SHP77 treated with DMSO at 0.1 percent for 48 hours (cell line): Measurements from ENCODE around the gene MCC.

Experiments
- DNase-seq: peaks from one replicate; lab custom pipeline; 2025; lab: John Stamatoyannopoulos, UW

The MCC gene

DNA sequence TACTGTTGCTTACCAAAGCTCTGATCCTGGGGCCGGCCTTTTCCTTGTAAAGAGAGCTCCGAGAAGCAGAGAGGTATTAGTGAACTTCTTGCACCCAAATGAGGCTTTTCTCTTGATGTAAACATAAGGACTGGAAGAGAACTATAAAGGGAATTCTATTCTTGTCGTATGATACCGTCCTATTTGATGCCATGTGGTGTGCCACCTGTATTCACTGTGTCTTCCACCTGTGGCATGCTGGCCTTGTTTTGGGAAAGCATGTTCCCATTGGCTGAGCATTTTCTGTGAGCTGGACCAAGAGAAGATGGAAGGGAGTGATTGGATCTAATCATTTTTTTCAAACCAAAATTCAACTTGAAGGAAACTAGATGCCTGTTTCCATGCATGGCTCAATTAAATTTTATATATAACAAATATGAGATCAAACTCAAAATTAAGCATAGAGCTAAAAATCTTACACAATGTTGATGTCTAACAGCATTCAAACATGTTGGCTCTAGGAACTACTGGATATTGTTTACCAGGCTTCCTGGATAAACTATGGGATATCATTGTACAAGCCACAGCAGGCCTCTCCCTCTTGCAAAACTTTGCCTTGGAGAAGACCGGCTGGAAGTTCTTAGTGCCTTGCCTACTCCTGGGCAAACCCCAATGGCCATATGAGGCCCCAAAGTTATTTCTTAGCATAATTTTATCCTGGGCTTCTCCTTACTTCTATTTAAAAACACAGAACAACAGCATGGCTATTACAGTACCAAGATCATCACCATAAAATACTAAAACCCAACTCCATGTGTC, 168.8 kb downstream of the MCC start:
- no peak for DNase-seq

DNA sequence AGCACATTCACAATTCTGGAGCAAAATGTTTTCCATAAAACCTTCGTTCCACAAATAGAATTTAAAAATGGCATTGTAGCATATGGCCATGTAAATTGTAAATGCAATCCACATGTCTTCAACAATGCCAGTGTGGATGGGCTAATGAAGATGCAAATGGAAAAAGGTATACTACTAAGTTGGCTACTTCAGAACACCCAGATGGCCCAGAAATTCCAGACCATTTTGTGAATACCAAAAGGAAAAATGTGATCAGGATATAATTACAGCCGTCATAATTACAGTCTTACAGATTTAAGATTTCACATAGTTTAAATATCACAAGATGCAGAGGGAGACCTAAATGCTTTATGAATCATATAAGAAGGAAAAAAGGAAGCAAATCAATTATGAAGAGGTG, 170.6 kb downstream of the MCC start:
- no peak for DNase-seq

DNA sequence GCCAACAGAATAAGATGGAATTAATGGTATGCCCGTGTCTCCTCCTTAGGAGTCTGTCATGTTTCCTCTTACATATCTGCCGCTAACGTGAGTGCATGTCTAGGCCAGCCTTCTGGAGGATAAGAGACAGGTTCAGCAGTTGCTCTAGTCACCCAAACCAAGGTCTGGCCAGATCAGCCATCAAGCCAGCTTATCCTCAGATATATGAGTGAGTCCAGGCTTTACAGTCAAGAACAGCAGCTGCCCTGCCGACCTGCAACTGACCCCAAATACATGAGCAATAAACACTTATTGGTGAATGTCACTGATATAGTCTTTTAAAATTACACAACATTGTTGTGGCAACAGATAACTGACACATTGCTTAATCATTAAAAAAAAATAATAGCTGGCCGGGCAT, 177.0 kb downstream of the MCC start:
- DNase-seq: no peak

DNA sequence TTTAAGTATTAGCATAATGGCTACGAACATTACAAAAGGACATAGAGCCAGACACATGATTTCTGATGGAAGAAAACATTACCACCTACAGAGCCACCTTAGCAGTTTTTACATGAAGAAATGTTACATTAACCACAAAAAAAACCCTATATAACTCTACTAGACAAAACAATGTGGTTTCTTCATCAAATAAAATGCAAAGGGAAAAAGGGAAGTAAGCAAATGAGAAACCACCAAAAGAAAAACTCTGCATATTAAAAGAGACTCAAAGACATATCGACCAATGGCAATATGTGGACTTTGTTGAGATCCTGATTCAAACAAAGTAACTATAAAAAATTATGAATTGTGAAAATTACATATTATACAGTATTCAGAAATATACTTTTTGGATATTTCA, 186.1 kb downstream of the MCC start:
- DNase-seq: no peak

DNA sequence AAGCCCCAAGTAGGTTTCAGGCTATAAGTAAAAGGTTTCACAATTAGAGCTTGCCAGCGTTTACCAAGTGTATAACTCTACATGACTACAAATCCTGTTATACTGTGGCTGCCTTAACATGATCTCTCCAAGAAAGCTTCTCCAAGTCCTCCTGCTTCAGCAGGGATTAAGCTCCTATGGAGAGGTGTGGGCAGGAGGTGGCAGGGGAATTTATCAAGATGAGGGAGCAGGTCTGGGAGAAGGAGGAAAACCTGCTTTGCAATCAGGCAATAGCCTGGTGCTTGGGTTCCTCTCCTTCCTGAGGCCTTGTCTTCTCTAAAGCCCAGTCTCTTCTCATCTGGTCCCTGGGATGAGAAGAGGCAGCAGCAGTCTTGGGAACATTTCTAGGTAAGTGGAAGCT, 188.7 kb downstream of the MCC start:
- DNase-seq: no peak

DNA sequence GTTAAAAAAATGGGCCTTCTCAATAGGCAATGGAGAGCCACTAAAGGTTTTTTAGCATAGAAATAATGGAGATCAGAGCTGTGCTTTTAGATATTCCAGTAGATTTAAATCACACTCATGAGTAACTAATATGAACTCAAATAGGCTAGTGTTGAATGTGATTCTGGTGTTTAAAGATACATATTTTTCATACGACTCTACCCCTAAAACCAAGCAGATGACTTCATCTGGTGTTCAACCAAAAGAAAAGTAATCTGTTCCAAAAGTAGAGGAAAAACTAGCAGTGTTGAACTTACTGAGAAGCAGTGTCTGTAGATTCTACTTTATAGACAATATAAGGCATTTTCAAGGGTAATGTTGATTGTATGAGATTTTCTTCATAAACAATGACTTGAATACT, 191.6 kb downstream of the MCC start:
- no peak for DNase-seq

DNA sequence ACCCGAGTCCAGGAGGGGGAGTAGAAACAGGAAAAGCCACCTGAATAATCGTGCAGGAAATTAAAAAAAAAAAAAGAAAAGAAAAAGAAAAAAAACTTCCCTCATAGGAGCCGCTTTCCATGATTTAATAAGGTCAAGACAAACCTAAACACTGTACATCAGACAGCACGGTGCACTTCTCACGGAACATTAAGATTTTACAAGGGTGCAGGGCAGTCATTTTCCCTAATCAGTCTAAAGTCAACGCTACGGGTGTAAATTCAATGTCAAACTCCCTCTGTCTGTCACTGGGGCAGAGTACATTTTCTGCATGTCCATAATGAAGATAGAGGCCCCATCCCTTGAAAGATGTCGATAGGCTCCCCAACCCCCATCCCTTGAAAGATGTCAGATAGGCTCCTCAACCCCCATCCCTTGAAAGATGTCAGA, 193.1 kb downstream of the MCC start:
- DNase-seq: no peak

DNA sequence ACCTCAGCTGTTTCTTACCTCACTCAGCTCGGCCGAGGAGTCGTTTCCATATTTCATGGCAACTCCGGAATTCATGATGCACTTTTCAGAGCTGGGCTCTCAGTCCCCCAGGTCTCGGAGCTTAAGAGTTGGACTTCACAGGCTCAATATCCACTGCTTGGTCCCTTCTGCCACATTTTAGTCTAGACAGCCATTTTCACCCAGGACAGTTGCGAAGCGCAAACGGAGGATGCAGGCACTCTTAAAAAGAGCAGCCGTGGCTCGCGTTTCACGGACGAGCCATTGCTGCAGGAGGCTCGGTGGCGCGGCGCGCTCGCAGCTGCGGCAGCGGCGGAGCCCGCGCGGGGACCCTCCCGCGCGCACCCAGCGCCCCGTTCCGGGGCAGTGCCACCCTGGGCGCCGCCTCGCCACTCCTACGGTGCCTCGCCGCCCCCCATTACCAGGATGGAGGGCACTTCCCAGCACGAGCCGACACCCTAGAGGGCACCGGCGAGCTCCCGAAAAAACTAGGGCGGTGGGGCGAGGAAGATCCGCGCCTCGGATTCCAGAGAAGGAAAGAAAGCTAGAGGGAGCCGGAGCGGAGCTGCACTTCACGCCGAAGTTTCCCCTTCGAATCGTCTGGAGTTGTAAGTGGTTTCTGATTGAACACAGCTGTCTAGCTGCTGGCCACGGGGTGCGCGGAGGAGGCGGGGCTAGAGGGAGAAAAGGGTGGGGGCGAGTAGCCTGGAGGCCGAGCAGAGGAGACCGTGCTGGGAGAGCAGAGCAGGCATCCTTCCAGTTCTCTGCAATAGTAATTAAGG, 193.7 kb downstream of the MCC start:
- DNase-seq: no peak

DNA sequence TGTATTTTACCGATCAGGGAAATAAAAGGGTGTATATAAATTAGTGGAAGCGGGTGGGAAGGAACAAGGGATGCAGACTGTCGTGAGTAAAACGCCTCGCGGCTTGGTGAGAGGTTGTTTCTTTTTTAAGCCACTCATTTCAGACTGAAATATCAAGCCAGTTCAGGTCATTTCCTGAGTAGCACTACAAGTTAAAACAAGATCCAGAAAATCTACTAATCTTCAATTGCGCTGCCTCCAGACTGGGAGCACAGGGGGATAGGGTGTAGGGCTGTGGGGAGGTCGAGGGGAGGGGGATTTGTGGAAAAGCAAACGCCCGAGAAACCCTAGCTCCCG, 194.3 kb downstream of the MCC start:
- no peak for DNase-seq

DNA sequence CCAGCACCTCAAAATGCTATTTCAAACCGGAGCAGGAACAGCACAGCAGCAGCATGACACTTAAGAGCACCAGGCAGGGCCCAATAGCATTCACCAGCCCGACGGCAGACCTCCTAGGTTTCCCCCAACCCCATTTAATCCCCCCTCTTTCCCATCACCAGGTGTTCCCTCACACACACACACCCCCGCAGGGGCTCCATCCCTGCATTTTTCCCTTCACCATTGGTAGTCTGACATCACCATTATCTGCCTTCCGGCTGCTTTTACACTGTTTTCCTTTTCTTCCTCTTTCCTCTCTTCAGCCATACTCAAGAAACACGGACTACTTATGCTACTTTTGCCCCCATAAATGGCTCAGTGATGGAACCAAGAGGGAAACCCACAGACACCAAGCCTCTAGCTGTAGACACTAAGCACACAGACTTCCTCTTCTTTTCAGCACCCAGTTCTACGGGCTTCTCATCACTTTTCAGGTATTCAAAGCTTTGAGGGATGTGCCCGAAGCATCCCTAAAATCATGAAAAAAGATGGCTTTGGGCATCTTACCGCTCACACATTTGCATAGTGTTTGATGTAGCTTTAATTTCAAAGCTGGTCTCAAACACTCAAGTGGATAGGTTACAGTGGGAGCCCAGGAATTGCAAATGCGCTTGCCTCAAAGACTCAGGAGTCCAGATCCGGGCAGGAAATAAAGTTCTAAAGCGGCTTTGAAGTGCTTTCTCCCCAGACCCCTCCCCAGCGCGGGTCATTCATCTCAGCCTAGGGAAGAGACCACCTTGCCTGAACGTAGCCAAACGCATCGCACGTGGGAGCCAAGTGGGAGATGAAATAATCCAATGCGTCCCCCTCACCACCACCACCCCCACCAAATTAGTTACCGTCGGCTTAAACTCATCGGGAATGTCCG, 194.9 kb downstream of the MCC start:
- DNase-seq: no peak

DNA sequence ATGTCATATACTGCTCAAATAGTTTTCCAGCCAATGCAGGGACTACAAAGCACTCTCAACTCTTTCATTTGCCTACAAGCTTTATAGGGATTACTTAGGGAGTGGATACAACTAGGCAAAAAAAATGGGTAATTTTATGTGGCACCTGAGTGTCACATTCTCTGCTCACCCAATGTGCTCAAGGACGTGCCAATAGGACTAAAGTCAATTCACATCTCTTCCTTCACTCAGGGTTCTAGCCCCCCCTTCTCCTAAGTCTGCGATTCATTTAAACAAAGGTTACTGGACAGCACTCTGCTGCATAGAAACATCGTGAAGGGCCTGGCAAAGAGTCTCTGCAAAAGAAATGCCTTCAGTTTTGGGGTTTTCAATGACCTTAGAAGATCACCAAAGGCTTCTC, 195.8 kb downstream of the MCC start:
- no peak for DNase-seq

DNA sequence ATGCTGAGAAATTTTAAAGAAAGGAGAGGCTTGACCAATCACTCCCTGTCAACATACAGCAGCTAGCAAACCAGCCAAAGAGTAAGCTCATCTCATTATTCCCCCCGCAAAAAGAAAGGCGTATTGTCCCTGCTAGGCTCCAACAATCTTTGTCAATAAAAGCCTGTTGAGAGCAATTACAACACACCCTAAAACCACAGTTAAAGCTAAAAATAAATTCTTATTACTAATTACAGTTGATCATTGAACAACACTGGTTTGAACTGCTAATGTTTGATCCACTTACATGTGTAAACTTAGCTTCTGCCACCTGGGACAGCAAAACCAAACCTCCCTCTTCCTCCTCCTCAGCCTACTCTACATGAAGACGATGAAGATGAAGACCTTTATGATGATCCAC, 204.7 kb downstream of the MCC start:
- no peak for DNase-seq

DNA sequence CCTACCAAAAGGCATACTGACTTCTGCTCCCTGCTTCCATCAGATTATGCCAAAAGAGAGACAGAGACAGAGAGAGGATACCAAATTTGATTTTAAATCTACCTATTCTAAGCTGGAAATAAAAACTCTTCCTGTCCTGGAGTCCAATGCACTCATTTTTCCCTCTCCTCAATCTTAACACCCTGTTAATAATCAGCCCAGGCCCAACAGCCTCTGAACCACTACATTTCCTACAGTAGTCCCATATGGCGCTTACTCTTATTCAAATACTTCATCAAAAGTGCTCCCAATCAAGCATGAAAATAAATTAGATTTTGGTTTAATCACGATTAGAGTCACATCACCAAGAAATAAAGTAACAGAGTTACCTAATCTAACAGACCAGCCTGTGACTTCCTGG, 205.8 kb downstream of the MCC start:
- no peak for DNase-seq

DNA sequence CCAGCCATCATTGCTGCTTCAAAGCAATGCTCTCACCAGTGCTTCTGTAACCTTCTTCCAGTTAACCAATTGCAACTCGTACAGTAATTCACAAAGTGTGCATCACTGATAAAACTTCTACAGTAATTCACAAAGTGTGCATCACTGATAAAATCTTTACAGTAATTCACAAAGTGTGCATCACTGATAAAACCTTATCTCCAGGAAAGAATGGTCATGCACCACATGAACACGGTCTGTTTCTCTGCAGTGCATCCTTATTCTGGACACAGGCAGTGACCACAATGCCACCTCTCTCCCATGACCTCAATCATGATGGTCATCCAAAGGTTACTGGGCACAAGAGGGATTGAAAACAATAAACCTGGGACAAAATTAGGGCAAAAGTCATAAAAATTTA, 207.1 kb downstream of the MCC start:
- DNase-seq: no peak

DNA sequence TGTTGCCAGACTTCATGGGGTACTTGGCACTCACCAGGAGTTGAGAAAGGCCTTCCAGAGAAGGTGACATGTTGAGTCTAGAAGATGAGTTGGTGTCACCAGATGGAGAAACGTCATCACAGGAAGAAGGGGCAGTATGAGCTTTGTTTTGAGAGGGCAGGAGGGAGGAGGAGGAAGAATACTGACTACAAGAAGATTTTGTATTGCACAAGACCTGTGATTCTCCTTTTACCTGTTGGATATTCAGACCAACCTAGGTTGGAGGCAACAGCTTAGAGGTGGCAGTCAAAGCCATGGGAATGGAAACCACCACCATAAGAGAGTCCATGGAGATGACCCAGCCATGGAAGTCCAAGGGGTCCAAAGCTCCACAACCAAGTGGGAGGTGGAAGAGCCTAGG, 207.7 kb downstream of the MCC start:
- no peak for DNase-seq

DNA sequence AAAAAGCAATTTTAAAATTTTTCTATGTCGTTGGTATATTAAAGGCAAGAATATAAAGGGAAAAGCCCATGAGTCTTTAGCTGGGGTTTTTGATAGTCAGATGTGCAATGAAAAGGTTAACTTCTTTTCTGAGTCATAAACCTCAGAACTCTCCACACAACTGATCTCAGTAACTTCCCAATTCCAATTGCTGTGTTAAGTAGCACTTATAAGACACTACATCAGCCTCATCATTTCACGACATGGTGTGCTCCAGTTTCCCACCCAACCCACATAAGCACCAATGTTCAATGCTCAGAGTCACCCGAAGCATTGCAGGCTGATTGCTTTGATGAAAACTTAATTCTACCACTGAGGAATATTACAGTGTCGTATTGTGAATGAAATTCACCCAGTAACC, 209.3 kb downstream of the MCC start:
- no peak for DNase-seq

DNA sequence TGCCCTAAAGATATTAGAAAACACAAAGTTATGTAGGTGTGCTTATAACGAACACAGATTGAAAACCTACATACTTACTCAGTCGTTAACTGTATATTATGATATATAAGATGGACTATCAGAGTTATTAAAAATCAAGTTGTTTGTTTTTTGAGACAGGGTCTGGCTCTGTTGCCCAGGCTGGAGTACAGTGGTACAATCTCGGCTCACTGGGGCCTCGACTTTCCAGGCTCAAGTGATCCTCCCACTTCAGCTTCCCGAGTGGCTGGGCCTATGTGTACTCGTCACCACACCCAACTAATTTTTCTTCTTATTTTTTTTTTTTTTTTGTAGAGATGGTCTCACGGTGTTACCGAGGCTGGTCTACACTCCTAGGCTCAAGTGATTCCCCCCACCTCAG, 211.8 kb downstream of the MCC start:
- no peak for DNase-seq

DNA sequence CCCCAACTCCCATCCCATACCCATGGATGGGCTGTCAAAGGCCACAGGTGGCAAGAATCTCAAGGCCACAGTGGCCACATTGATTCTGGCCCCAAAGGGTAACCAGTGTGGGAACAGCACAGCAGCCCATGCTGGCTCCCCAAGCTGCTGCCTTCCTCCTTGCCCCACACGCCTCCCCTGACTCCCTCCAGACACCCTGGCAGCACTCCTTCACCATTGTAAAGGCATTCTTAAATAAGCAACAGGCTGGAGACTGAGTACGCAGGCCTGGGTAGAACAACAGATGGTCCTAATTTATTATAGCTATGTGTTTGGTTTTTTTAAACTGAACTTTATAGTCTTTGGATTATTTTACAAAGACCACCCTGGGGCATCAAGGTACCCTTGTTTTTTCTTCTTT, 212.3 kb downstream of the MCC start:
- DNase-seq: no peak

DNA sequence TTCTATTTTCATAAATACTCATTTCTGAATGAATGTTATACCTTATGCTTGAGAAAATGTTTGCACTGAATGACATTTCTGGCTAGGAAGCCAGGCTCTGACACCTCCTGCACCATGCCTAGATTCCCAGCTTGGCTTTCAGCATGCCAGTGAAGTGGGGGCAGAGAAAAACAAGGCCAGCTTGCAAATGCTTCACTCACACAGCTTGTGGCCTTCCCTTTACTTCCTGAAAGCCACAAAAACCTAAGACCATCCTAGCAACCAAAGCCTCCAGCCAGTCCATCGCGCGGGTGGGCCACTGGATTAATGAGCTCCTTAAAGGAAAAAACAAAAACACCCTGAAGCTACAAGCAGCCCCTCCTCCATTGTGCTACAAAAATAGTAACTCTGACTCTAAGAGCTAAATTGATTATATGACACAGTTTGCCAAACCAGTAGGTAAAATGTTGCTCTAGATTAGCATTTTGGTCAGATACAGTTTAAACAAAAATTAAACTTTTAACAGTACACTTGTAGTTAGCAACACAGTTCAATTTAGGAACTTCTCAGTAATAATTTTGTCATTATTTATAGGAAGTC, 213.3 kb downstream of the MCC start:
- DNase-seq: no peak

DNA sequence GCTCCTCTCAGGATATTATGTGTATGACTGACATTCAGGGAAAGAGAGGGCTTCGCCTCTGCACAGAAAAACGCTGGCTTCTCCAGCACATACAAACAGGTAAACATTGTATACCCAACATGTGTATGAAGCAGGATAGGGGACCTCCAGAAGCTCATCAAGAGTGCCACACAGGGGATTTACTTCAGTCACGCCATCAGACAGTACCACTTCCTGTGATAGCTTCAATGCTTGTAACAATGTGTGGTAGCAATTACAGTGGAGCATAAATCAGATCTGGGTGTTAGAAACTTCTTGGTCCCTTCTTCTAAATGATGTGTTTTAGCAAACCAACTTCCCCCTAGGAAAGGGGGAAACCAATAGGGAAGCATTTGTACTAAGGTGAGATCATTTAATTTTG, 214.3 kb downstream of the MCC start:
- no peak for DNase-seq

DNA sequence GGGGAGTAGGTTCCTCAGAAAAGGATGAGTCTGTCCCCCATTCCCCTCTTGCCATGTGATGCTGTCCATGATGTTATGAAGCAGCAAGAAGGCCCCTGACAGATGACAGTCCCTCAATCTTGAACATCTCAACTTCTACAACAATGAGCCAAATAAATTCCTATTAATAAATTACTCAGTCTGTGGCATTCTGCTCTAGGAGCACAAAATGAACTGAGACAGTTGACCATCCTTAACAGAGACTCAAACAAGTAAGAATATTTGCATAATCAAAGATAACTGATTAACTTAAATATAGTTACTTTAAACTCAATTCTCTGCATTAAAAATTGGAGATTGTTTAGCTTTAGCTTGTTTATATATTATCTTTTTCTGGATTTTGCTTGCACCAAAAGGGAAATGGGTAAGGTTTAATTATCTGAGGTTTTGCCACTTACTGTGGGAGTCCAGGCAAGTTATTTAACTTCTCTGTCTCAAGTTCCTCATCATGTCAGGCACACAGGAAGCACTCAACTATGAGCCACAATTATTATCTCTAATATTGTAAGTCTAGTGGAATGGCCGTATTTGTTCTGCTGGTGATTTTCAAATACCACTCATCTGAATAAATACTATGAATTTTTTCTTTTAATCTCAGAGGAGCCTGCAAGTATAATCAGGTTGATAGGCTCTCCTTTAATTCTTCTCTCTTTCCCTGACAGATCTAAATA, 216.4 kb downstream of the MCC start:
- DNase-seq: no peak

DNA sequence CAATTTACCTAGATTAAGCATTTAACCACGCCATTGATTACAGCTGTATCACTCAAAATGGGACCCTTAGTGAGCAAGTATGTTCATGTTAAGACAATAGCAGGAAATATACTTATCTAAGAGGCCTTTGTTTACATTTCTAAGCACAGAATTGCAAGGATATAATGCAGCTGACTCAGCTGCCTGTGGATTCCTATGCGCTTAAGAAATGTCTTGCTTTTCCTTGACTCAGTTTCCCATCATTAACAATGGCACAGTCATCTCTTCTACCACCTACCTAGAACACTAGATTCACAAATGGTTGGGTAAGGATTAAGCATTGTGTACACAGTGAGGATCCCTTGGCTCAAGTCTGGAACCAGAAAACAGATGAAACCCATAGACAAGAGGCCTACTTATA, 217.2 kb downstream of the MCC start:
- no peak for DNase-seq
